Activated T-helper 2 cell treated with anti-CD3 and anti-CD28 coated beads, Interferon-gamma antibody, Interleukin-2, Interleukin-4, amounts not matched to agents 10 μg/mL and 5 μg/mL and 100 μg/mL, durations not matched to agents 14 hours and 24 hours and 36 hours (primary cell): ENCODE results near the gene FSTL4. TPM values are rescaled to one million over a fixed set of nuclear protein-coding genes. Genes with fewer than 3 reads are reported as not detected.

Experiments used
- DNase-seq: peaks from one replicate; pipeline ENCODE4 v3.0.0; 2021; ENCODE audit warnings: low spot score
- H3K27ac Mint-ChIP-seq: one replicate; pipeline ENCODE4 v1.8.0; 2021; ENCODE audit warnings: mixed read lengths
- H3K27me3 Mint-ChIP-seq: one replicate; pipeline ENCODE4 v1.8.0; 2021; ENCODE audit warnings: low read depth, mixed read lengths
- H3K36me3 Mint-ChIP-seq: one replicate; pipeline ENCODE4 v1.8.0; 2021; ENCODE audit warnings: low read depth, mixed read lengths
- H3K4me1 Mint-ChIP-seq: one replicate; pipeline ENCODE4 v1.8.0; 2021; ENCODE audit warnings: low read depth, mixed read lengths
- H3K4me3 Mint-ChIP-seq: one replicate; pipeline ENCODE4 v1.8.0; 2021; ENCODE audit warnings: low read depth, mild to moderate bottlenecking, moderate library complexity, mixed read lengths
- H3K9me3 Mint-ChIP-seq: one replicate; pipeline ENCODE4 v1.8.0; 2021; ENCODE audit warnings: mixed read lengths
- intact Hi-C: fragments of 100-400 bp; cut with micrococcal nuclease; formaldehyde crosslinking; loops from one replicate; pipeline ENCODE4 v1.15.1; 2023
- total RNA-seq: library from RNA; stranded (reverse); gene quantifications from 2 replicates; pipeline ENCODE4 v1.2.3, GENCODE V29; 2022

FSTL4 gene
- total RNA-seq, 1 donor from 2014 or later, result 2.1 TPM

DNA sequence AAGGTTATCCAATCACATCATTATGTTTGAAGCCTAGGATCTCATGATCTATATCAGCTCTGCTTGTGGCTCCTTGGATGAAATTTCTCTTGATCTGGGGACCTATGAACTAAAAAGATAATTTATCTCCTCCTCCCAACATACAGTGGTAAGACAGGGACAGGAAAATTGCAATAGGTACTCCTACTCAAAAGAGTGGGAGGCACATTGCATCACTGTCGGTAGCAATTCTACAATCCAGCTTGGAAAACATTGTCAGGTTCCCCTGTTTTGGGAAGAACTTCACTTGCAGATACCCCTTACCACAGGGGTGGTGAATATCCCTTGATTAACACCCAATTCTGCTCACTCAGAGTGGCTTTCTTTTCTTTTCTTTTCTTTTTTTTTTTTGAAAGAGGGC, 452.8 kb downstream of the FSTL4 start:
- Mint-ChIP-seq H3K27me3 (no peaks in the 10 kb centered on the region), H3K27ac (no peak overlapping the region), H3K36me3 (no peaks in the 10 kb centered on the region), H3K4me1 (peaks cover 5% of the 10 kb centered on the region), H3K9me3 (peaks cover 8% of the 10 kb centered on the region), H3K4me3 (no peak overlapping the region)
- no peak for DNase-seq
- intact Hi-C loops, result no loop called here

DNA sequence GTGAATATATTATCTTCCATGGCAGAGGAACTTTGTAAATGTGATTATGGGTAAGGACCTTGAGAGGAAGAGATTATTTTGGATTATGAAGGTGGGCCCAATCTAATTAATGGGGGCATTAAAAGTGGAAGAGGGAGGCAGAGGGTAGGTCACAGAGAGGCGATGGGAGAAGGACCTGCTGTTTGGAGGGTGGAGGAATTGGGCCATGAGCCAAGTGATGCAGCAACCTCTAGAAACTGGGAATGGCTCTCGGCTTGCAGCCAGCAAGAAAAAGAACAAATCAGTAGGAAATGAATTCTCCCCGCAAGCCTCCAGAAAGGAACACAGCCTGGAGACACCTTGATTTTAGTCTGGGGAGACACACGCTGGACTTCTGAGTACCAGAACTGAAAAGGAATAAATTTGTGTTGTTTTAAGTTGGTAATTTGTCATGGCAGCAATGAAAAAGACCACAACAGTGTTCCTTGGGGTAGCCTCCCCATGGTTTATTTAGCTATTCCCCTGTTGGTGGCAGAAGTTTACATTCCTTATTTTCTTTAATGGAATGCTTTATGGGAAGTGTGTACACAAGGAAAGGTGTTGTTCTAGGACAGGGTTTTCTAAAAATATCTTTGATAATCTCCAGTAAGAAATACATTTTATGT, 456.9 kb downstream of the FSTL4 start:
- H3K36me3 Mint-ChIP-seq, result no peaks in the 10 kb centered on the region
- intact Hi-C loops, result no loop called here
- DNase-seq, result no peak
- no peaks in the 10 kb centered on the region for H3K27me3 Mint-ChIP-seq
- H3K4me1 Mint-ChIP-seq, result peaks cover 5% of the 10 kb centered on the region
- H3K4me3 Mint-ChIP-seq, result no peak overlapping the region
- peaks cover 8% of the 10 kb centered on the region for H3K9me3 Mint-ChIP-seq
- no peak overlapping the region for H3K27ac Mint-ChIP-seq

DNA sequence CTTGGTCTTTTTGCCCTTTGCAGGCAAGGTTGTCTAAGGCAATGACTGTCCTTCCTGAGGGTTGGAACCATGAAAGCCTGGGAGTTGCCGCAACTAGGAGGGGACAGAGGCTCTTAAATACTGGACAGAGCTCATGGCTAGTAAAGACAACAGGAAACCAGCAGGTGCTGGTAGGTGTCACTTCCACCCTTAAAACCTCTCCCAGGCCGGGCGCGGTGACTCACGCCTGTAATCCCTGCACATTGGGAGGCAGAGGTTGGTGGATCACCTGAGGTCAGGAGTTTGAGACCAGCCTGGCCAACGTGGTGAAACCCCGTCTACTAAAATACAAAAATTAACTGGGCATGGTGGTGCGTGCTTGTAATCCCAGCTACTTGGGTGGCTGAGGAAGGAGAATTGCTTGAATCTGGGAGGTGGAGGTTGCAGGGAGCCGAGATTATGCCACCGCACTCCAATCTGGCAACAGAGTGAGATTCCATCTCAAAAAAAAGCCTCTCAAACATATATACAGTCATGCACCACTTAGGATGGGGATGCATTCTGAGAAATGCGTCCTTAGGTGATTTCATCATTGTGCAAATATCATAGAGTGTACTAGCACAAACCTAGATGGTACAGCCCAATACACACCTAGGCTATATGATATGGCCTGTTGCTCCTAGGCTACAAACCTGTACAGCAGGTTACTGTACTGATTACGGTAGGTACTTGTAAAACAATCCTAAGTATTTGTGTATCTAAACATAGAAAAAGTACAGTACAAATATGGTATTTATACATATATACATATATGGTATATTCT, 457.9 kb downstream of the FSTL4 start:
- intact Hi-C loops, result no loop called here
- Mint-ChIP-seq H3K27me3 (no peaks in the 10 kb centered on the region), H3K36me3 (no peaks in the 10 kb centered on the region)

GRCh38 chr5:133150909-133151544, 461.3 kb downstream of the FSTL4 start:
- intact Hi-C loops, result no loop called here
- no peaks in the 10 kb centered on the region for H3K27me3 Mint-ChIP-seq
- no peak overlapping the region for H3K27ac Mint-ChIP-seq
- H3K4me1 Mint-ChIP-seq, result peaks cover 4% of the 10 kb centered on the region
- H3K9me3 Mint-ChIP-seq, result no peaks in the 10 kb centered on the region
- DNase-seq, result no peak
- H3K36me3 Mint-ChIP-seq, result no peaks in the 10 kb centered on the region
- H3K4me3 Mint-ChIP-seq, result no peak overlapping the region

More for the DNA sequence above, 457.9 kb downstream of the FSTL4 start:
- DNase-seq, result no peak
- H3K27ac Mint-ChIP-seq, result no peak overlapping the region
- H3K4me3 Mint-ChIP-seq, result no peak overlapping the region
- H3K4me1 Mint-ChIP-seq, result no peaks in the 10 kb centered on the region
- H3K9me3 Mint-ChIP-seq, result peaks cover 5% of the 10 kb centered on the region

DNA sequence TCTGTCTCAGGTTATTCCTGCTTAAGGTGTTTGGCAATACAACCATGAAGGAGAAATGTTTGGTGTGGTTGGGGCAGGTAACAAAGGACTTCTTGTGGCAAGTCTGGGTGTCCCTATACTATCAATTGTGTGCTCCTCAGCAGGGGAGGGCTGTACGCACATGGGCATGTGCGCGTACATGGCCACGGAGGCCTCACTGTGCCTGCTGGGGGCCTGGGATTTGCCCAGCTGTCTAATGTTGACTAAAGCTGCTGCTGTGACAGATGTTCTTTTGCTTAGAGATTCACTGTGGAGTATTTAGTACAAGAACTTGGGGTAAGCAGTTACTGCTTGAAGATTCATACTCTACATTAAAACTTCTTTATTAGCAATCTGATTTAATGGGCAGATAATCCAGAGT, 463.0 kb downstream of the FSTL4 start:
- intact Hi-C loops, result no loop called here
- Mint-ChIP-seq H3K27me3 (no peaks in the 10 kb centered on the region), H3K9me3 (no peaks in the 10 kb centered on the region), H3K4me3 (no peak overlapping the region), H3K27ac (no peak overlapping the region), H3K4me1 (peaks cover 4% of the 10 kb centered on the region), H3K36me3 (no peaks in the 10 kb centered on the region)
- no peak for DNase-seq

DNA sequence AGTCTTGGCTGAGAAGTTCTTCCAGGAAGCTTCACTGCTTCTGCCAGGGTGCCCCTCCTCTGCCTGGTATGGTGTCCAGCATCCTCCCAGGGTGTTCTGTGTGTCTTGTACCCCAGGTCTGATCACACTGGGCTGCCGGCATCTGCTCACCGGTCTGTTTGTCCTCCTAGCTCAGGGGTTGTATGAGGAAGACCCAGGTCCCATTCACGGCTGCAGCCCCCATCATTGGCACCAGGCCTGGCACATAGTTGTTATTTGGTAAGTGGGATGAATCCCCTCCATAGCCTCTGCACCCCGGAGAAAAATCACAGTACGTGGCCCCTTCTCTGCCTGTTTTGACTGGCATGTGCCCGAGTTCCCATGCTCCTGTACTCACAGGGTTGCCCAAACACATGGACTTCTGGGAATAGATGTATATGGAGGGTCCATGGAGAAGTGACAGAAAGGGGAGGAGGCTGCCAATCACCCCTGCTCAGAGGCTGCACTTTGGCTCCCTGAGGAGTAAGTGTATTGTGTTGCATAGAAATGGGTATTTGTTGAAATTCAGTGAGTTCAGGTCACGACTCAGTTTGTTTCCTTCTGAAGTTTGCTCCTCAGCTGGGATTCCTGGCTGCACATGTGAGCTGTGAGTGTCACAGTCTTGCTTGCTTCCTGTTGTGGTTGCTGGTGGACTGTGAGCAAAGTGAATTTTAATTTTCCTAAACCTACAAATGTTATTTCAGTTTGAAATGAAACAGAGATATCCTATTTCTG, 464.4 kb downstream of the FSTL4 start:
- Mint-ChIP-seq H3K36me3 (no peaks in the 10 kb centered on the region), H3K4me3 (no peak overlapping the region), H3K27me3 (no peaks in the 10 kb centered on the region), H3K9me3 (no peaks in the 10 kb centered on the region), H3K27ac (no peak overlapping the region), H3K4me1 (peaks cover 4% of the 10 kb centered on the region)
- intact Hi-C loops, result no loop called here
- DNase-seq, result no peak

DNA sequence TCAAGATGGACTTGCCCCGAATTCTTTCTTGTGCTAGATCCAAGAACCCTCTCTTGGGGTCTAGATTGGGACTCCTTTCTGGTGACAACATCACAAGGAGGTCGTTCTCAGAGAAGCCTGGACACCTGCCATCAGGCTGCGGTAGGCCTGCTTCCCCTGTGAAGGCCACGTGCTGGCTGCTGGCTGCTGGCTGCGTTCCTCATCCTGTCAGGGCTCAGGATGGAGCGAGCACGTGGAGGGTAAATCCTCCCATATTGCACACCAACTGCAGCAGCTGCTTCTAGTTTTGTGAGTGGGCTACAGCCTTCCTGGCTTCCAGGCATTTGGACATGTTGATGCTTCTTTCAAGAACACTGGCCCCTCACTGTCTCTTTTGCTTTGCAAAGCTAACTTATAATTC, 464.9 kb downstream of the FSTL4 start:
- Mint-ChIP-seq H3K36me3 (no peaks in the 10 kb centered on the region), H3K9me3 (no peaks in the 10 kb centered on the region), H3K4me3 (no peak overlapping the region), H3K4me1 (peaks cover 4% of the 10 kb centered on the region), H3K27me3 (no peaks in the 10 kb centered on the region), H3K27ac (no peak overlapping the region)
- intact Hi-C loops, result no loop called here
- no peak for DNase-seq
